Endothelial cell of umbilical vein (primary cell): Measurements from ENCODE around the gene MYO1H. TPM values are rescaled to one million over a fixed set of nuclear protein-coding genes. Genes with fewer than 3 reads are reported as not detected.

ENCODE experiments used
- BruUV-seq: library from RNA; stranded (reverse); fragments of 400-500 nt; replicated peaks from 2 replicates; lab custom pipeline; 2021; lab: Mats Ljungman, UMichigan
- CTCF ChIA-PET: fragments of 300-600, 350-600 bp; sonication (Branson Sonifier 250); formaldehyde crosslinking; loops from one replicate; lab custom pipeline; 2021; ENCODE audit warnings: antibody characterized with exemption, inconsistent platforms; lab: Charles Lee
- POLR2A ChIA-PET: fragments of 300-600, 350-600 bp; sonication (Branson Sonifier 250); formaldehyde crosslinking; loops from one replicate; lab custom pipeline; 2021; ENCODE audit warnings: antibody characterized with exemption, inconsistent platforms; lab: Charles Lee
- DNase-seq: peaks from one replicate; pipeline ENCODE4 v3.0.0-alpha.2; 2011; ENCODE audit warnings: low read depth, low spot score
- FAIRE-seq: peaks from 2 replicates; lab custom pipeline; 2011; peaks lifted over from hg19 to GRCh38; lab: Jason Lieb, UNC
- H2AFZ ChIP-seq: 2 replicates; pipeline ENCODE4 v1.6.0; 2012; ENCODE audit warnings: low read depth, low read length, control low read depth, inconsistent platforms
- H3K27ac ChIP-seq: 2 replicates; pipeline ENCODE4 v1.5.1; 2011; ENCODE audit warnings: low read depth, mild to moderate bottlenecking, control low read depth, low read length, moderate library complexity; ENCODE audit not compliant: insufficient read depth
- H3K27me3 ChIP-seq, 2 experiments: 2 replicates each; pipeline versions ENCODE4 v1.6.0 to v1.6.1; 2011; ENCODE audit warnings: low read length in 2 of 2, mixed read lengths in 1 of 2; ENCODE audit not compliant: control insufficient read depth in 2 of 2, insufficient read depth in 2 of 2
- H3K36me3 ChIP-seq, 2 experiments: 2 replicates in 1 of 2; 3 replicates in 1 of 2; pipeline ENCODE4 v1.5.1; 2011; ENCODE audit warnings: low read length in 2 of 2, mild to moderate bottlenecking in 1 of 2, moderate library complexity in 1 of 2; ENCODE audit not compliant: control insufficient read depth in 2 of 2, insufficient read depth in 2 of 2; ENCODE audit errors: extremely low read depth in 1 of 2
- H3K4me1 ChIP-seq: 3 replicates; pipeline ENCODE4 v1.5.1; 2011; ENCODE audit warnings: mild to moderate bottlenecking, low read length; ENCODE audit not compliant: control insufficient read depth, insufficient read depth; ENCODE audit errors: extremely low read depth
- H3K4me2 ChIP-seq: 2 replicates; pipeline ENCODE4 v1.6.1; 2011; ENCODE audit warnings: low read length, control low read depth, mixed read lengths; ENCODE audit not compliant: insufficient read depth
- H3K4me3 ChIP-seq, 3 experiments: fragments of 200-600 bp in 1 of 3; sonication (generic), shearing (Covaris generic) in 1 of 3; replicated peaks in 1 of 3; 2 replicates each; pipeline ENCODE4 v1.5.1; 2011 to 2016; ENCODE audit warnings: control low read depth in 3 of 3, low read length in 3 of 3, mild to moderate bottlenecking in 2 of 3, inconsistent platforms in 1 of 3, low read depth in 1 of 3, moderate library complexity in 1 of 3; ENCODE audit not compliant: insufficient read depth in 1 of 3
- H3K79me2 ChIP-seq: 2 replicates; pipeline ENCODE4 v1.6.0; 2012; ENCODE audit warnings: low read length, inconsistent platforms; ENCODE audit not compliant: control insufficient read depth, insufficient read depth
- H3K9ac ChIP-seq: replicated peaks from 2 replicates; pipeline ENCODE3; 2011; ENCODE audit warnings: low read length, control low read depth; ENCODE audit not compliant: insufficient read depth; ENCODE audit errors: extremely low read depth
- H3K9me1 ChIP-seq: replicated peaks from 3 replicates; pipeline ENCODE4 v1.6.0; 2011; ENCODE audit warnings: mild to moderate bottlenecking, low read length; ENCODE audit not compliant: control insufficient read depth, insufficient read depth; ENCODE audit errors: extremely low read depth
- H3K9me3 ChIP-seq: replicated peaks from 2 replicates; pipeline ENCODE4 v1.5.1; 2012; ENCODE audit warnings: low read length, inconsistent platforms; ENCODE audit not compliant: control insufficient read depth, insufficient read depth
- H4K20me1 ChIP-seq: replicated peaks from 2 replicates; pipeline ENCODE3; 2011; ENCODE audit warnings: mild to moderate bottlenecking, low read length; ENCODE audit not compliant: control insufficient read depth, insufficient read depth; ENCODE audit errors: extremely low read depth
- EZH2 ChIP-seq: IDR thresholded peaks from 2 replicates; pipeline ENCODE4 v1.6.1; 2012; ENCODE audit warnings: borderline replicate concordance, low read depth, mild to moderate bottlenecking, moderate library complexity, low read length, inconsistent platforms; ENCODE audit not compliant: severe bottlenecking
- FOS ChIP-seq: IDR thresholded peaks from 2 replicates; pipeline ENCODE4 v1.6.1; 2011; ENCODE audit warnings: mild to moderate bottlenecking, low read length, moderate library complexity, borderline replicate concordance; ENCODE audit not compliant: insufficient read depth
- GATA2 ChIP-seq: IDR thresholded peaks from 2 replicates; pipeline ENCODE4 v1.7.0; 2011; ENCODE audit warnings: low read depth, mild to moderate bottlenecking, moderate library complexity, mixed read lengths, low read length; ENCODE audit not compliant: insufficient read length, insufficient read depth
- JUN ChIP-seq: IDR thresholded peaks from 2 replicates; pipeline ENCODE4 v1.6.1; 2011; ENCODE audit warnings: borderline replicate concordance, low read depth; ENCODE audit not compliant: insufficient read length, insufficient read depth
- MYC ChIP-seq: IDR thresholded peaks from one replicate; pipeline ENCODE4 v1.6.1; 2011; ENCODE audit warnings: mild to moderate bottlenecking, low read depth, low read length
- POLR2A ChIP-seq: IDR thresholded peaks from 2 replicates; pipeline ENCODE4 v1.6.1; 2012; ENCODE audit warnings: low read depth, mild to moderate bottlenecking, control low read depth, low read length
- POLR2AphosphoS5 ChIP-seq: IDR thresholded peaks from 2 replicates; pipeline ENCODE4 v1.6.1; 2012; ENCODE audit warnings: low read depth, mild to moderate bottlenecking, control low read depth, low read length, moderate library complexity; ENCODE audit not compliant: insufficient read depth
- dilution Hi-C: fragments of 300-500 bp; cut with MboI; formaldehyde crosslinking; loops from one replicate; pipeline ENCODE4 v1.15.0; 2019; ENCODE audit warnings: low sequenced_read_pairs; ENCODE audit not compliant: extremely low pct_ligation_motif_present
- intact Hi-C: fragments of 100-400 bp; cut with micrococcal nuclease; formaldehyde crosslinking; loops from one replicate; pipeline ENCODE4 v1.10.0; 2022
- polyA plus RNA-seq, 4 experiments: library from polyadenylated mRNA; depleted of rRNA in 3 of 4; stranded (reverse) in 3 of 4; unstranded in 1 of 4; fragments of >200 nt; gene quantifications; 2 replicates each; pipeline versions ENCODE4 v1.2.1 to v1.2.3, GENCODE V29; 2011 to 2012; ENCODE audit warnings: missing spikeins in 1 of 4
- total RNA-seq: library from RNA; stranded (reverse); gene quantifications from 2 replicates; pipeline ENCODE4 v1.2.3, GENCODE V29; 2021
- TF ChIP-seq, protein P1 (sequence below): IDR thresholded peaks from 2 replicates; pipeline ENCODE4 v1.6.1; 2011; ENCODE audit not compliant: insufficient read depth, insufficient read length
- TF ChIP-seq, protein P2 (sequence below), 2 donors: IDR thresholded peaks; 1 replicate in 1 of 2; 2 replicates in 1 of 2; pipeline ENCODE4 v1.5.1; 2011; ENCODE audit warnings: low read length in 2 of 2, mild to moderate bottlenecking in 2 of 2, moderate library complexity in 2 of 2, control low read depth in 1 of 2, inconsistent platforms in 1 of 2, low read depth in 1 of 2; ENCODE audit not compliant: insufficient read depth in 1 of 2; ENCODE audit errors: extremely low read depth in 1 of 2

Gene MYO1H
- total and polyA plus RNA-seq, 2 donors (not counting 3 experiments of a cell fraction or from before 2014, with no cell fraction given): not detected

DNA sequence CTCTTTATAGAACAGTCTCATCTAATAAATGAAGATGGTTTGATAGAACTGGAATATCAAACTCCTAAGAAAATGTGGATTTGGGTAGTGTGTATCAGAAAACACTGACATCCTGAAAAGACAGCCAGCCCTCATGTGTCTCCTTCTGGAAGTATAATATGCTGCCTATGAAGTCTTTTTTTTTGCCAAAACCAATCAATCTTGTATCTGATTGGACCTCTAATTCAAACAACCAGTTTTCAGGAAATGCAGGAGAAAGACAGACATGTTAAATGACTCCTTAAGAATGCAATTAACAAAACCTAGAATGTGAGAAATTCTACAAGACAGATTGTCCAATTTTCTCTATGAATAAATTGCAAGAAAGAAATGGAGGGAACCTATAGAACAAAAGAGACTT lies 34.3 kb downstream of the MYO1H start:
- Histone ChIP-seq H3K9me1 (no peaks in the 10 kb centered on the region), H3K9me3 (no peaks in the 10 kb centered on the region), H3K4me3 (no peak overlapping the region), H3K9ac (no peak overlapping the region), H3K79me2 (no peaks in the 10 kb centered on the region), H3K27ac (no peak overlapping the region), H3K4me1 (no peaks in the 10 kb centered on the region), H2AFZ (no peak overlapping the region), H3K4me2 (no peak overlapping the region), H3K36me3 (no peaks in the 10 kb centered on the region), H3K27me3 (peaks cover 2 to 8% of the 10 kb centered on the region in 2 experiments), H4K20me1 (no peaks in the 10 kb centered on the region)
- TF ChIP-seq POLR2AphosphoS5 (no peak), EZH2 (no peak), POLR2A (no peak), JUN (no peak), FOS (no peak), MYC (no peak), GATA2 (no peak)
- TF ChIP-seq, protein P1, sequence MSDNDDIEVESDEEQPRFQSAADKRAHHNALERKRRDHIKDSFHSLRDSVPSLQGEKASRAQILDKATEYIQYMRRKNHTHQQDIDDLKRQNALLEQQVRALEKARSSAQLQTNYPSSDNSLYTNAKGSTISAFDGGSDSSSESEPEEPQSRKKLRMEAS: no peak
- TF ChIP-seq, protein P2, sequence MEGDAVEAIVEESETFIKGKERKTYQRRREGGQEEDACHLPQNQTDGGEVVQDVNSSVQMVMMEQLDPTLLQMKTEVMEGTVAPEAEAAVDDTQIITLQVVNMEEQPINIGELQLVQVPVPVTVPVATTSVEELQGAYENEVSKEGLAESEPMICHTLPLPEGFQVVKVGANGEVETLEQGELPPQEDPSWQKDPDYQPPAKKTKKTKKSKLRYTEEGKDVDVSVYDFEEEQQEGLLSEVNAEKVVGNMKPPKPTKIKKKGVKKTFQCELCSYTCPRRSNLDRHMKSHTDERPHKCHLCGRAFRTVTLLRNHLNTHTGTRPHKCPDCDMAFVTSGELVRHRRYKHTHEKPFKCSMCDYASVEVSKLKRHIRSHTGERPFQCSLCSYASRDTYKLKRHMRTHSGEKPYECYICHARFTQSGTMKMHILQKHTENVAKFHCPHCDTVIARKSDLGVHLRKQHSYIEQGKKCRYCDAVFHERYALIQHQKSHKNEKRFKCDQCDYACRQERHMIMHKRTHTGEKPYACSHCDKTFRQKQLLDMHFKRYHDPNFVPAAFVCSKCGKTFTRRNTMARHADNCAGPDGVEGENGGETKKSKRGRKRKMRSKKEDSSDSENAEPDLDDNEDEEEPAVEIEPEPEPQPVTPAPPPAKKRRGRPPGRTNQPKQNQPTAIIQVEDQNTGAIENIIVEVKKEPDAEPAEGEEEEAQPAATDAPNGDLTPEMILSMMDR (IDR thresholded peaks at IDR 0.05; ENCODE audit: extremely low read depth in 1 of 2, insufficient read depth in 1 of 2, low read depth in 1 of 2, low read length in 2 of 2): no peak
- dilution Hi-C loops: no loop called here
- BruUV-seq: no TSS peak
- POLR2A ChIA-PET: interaction anchor here (0.6 kb wide), 1 partner anchor 108 kb away, joined by 5 read pairs; no protein-coding TSS in a partner anchor
- DNase-seq (no peak), FAIRE-seq (no peak)
- intact Hi-C loops: no loop called here
- CTCF ChIA-PET: interaction anchor here (0.8 kb wide), 1 partner anchor 118 kb away, joined by 4 read pairs; no protein-coding TSS in a partner anchor
